Skin epidermis (tissue), 12 donors: ENCODE data around the gene ZDBF2.
"Not testable (repeated sequence)": the region's sequence is repeated elsewhere in the genome, so short reads cannot be mapped to it uniquely, and the experiment has no call there.

ENCODE experiments used
- H3K27ac ChIP-seq, 21 experiments: fragments of 200-600 bp; sonication (generic) in 11 of 21; one replicate each; pipeline ENCODE4 v1.5.0; 2020; ENCODE audit warnings: mild to moderate bottlenecking in 3 of 21, inconsistent platforms in 2 of 21, moderate library complexity in 2 of 21
- H3K4me3 ChIP-seq, 7 experiments: fragments of 200-600 bp; sonication (generic) in 2 of 7; one replicate each; pipeline ENCODE4 v1.5.0; 2020; ENCODE audit warnings: inconsistent platforms in 2 of 7, mild to moderate bottlenecking in 2 of 7, moderate library complexity in 1 of 7

Gene ZDBF2

GRCh38 chr2:206305523-206306245 is 31.2 kb downstream of the ZDBF2 start:
- no peak overlapping the region for H3K27ac ChIP-seq
- no peak overlapping the region for H3K4me3 ChIP-seq

GRCh38 chr2:206311026-206311425 is 36.6 kb downstream of the ZDBF2 start:
- no peak overlapping the region for H3K4me3 ChIP-seq
- H3K27ac ChIP-seq, result no peak overlapping the region

- Histone ChIP-seq H3K27ac (no peak overlapping the region), H3K4me3 (no peak overlapping the region)
Observed at GRCh38 chr2:206316141-206316540, 41.7 kb downstream of the ZDBF2 start.

GRCh38 chr2:206323033-206323432 is 48.6 kb downstream of the ZDBF2 start:
- Histone ChIP-seq H3K4me3 (no peak overlapping the region), H3K27ac (no peak overlapping the region)

- no peak overlapping the region for H3K27ac ChIP-seq
- H3K4me3 ChIP-seq, result no peak overlapping the region
Observed at GRCh38 chr2:206323486-206323885, 49.0 kb downstream of the ZDBF2 start.

GRCh38 chr2:206324869-206325268 is 50.4 kb downstream of the ZDBF2 start:
- no peak overlapping the region for H3K27ac ChIP-seq
- H3K4me3 ChIP-seq, result no peak overlapping the region

- no peak overlapping the region for H3K4me3 ChIP-seq
- H3K27ac ChIP-seq, result no peak overlapping the region
Observed at GRCh38 chr2:206328974-206329373, 54.5 kb downstream of the ZDBF2 start.

GRCh38 chr2:206336861-206337260 is 62.4 kb downstream of the ZDBF2 start:
- Histone ChIP-seq H3K27ac (no peak overlapping the region), H3K4me3 (no peak overlapping the region)

GRCh38 chr2:206337956-206338355 is 63.5 kb downstream of the ZDBF2 start:
- Histone ChIP-seq H3K4me3 (no peak overlapping the region), H3K27ac (no peak overlapping the region)

- Histone ChIP-seq H3K27ac (no peak overlapping the region), H3K4me3 (no peak overlapping the region)
Observed at GRCh38 chr2:206341396-206341795, 66.9 kb downstream of the ZDBF2 start.

GRCh38 chr2:206343144-206343543 is 68.7 kb downstream of the ZDBF2 start:
- Histone ChIP-seq H3K27ac (no peak overlapping the region), H3K4me3 (no peak overlapping the region)

- H3K4me3 ChIP-seq, result no peak overlapping the region
- no peak overlapping the region for H3K27ac ChIP-seq
Observed at GRCh38 chr2:206343816-206344215, 69.4 kb downstream of the ZDBF2 start.

GRCh38 chr2:206345606-206346005 is 71.1 kb downstream of the ZDBF2 start:
- no peak overlapping the region for H3K27ac ChIP-seq

GRCh38 chr2:206349375-206349774 is 74.9 kb downstream of the ZDBF2 start:
- no peak overlapping the region for H3K4me3 ChIP-seq
- H3K27ac ChIP-seq, result no peak overlapping the region

More at GRCh38 chr2:206345606-206346005, 71.1 kb downstream of the ZDBF2 start:
- H3K4me3 ChIP-seq, result no peak overlapping the region

- H3K27ac ChIP-seq, result no peak overlapping the region
- H3K4me3 ChIP-seq, result no peak overlapping the region
Observed at GRCh38 chr2:206352571-206352970, 78.1 kb downstream of the ZDBF2 start.

GRCh38 chr2:206353685-206354084 is 79.2 kb downstream of the ZDBF2 start:
- Histone ChIP-seq H3K27ac (no peak overlapping the region), H3K4me3 (no peak overlapping the region)

GRCh38 chr2:206354129-206354528 is 79.7 kb downstream of the ZDBF2 start:
- no peak overlapping the region for H3K4me3 ChIP-seq
- no peak overlapping the region for H3K27ac ChIP-seq

- not testable (repeated sequence) for H3K27ac ChIP-seq, H3K4me3 ChIP-seq
Observed at GRCh38 chr2:206356840-206357239, 82.4 kb downstream of the ZDBF2 start.

GRCh38 chr2:206360840-206361239 is 86.4 kb downstream of the ZDBF2 start:
- H3K27ac ChIP-seq, H3K4me3 ChIP-seq: not testable (repeated sequence)

GRCh38 chr2:206361407-206362045 is 87.1 kb downstream of the ZDBF2 start:
- no peak overlapping the region for H3K27ac ChIP-seq
- H3K4me3 ChIP-seq, result no peak overlapping the region
